ENCODE data around the gene SERP2. TPM values are rescaled to one million over a fixed set of nuclear protein-coding genes. Genes with fewer than 3 reads are reported as not detected.

Gene SERP2
- total RNA-seq, 4 donors from 2014 or later, result 0.76 to 3.7 (median 1.7) TPM

DNA sequence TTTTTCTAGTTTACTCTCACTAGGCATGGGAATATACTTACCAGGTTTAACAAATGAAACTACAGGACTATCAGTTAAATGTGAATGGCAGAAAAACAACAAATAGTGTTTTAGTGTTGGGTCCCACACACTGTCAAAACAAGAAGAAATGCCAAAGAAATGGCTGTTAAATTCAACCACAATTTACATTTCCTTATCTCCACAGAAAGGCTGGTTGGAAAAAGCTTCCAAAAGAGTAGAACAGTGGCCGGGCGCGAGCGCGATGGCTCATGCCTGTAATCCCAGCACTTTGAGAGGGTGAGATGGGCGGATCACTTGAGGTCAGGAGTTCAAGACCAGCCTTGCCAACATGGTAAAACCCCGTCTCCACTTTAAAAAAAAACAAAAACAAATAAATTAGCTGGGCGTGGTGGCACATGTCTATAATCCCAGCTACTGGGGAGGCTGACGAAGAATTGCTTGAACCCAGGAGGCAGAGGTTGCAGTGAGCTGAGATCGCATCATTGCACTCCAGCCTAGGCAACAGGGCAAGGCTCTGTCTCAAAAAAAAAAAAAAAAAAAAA is 66.5 kb downstream of the SERP2 start:
- in situ Hi-C loops (cut with MboI; ENCODE audit: low sequenced_read_pairs in 4 of 4), result loop anchor here in 3 of 4 donors (25.0 kb wide), 2 partner anchors 253 to 528 kb away; no protein-coding TSS in a partner anchor
- TF ChIP-seq POLR2A (IDR thresholded peaks at IDR 0.05) (no peak), CTCF (IDR thresholded peaks at IDR 0.05 in 4 of 5, conservative IDR thresholded peaks at IDR 0.05 in 1 of 5) (no peak)
- Histone ChIP-seq H3K9me3 (no peaks in the 10 kb centered on the region), H3K27me3 (no peaks in the 10 kb centered on the region), H3K36me3 (no peaks in the 10 kb centered on the region), H3K4me1 (peaks cover 30 to 31% of the 10 kb centered on the region in 2 donors), H3K27ac (peak overlapping the region; percentile 70 to 95 (median 73)), H3K4me3 (no peak overlapping the region)
- intact Hi-C loops (cut with DNase I; ENCODE audit: low total_unique reads), result no loop called here
- ATAC-seq (no peak), DNase-seq (no peak)

Other genes with a start within 250 kb of the SERP2 start
- gene TSC22D1, start 202.5 kb downstream of the SERP2 start, total RNA-seq, result 100 to 1,000 TPM; 119 to 325 (median 193) TPM

All from gastrocnemius medialis (tissue), 4 donors.